H9 (cell line): ENCODE measurements around the gene MSANTD2. TPM values are rescaled to one million over a fixed set of nuclear protein-coding genes. Genes with fewer than 3 reads are reported as not detected.

Source experiments
- DNase-seq: peaks from one replicate; pipeline ENCODE4 v3.0.0-alpha.2; 2017
- H2AFZ ChIP-seq: one replicate; pipeline ENCODE4 v1.6.1; 2013; ENCODE audit warnings: mild to moderate bottlenecking, low read length, control low read depth, moderate library complexity
- H2AK5ac ChIP-seq: 2 replicates; pipeline ENCODE4 v1.6.1; 2013; ENCODE audit warnings: low read length, control low read depth, mixed read lengths; ENCODE audit not compliant: insufficient read length
- H2BK120ac ChIP-seq: one replicate; pipeline ENCODE4 v1.6.1; 2013; ENCODE audit warnings: low read depth, mild to moderate bottlenecking, low read length, control low read depth, inconsistent platforms; ENCODE audit not compliant: poor library complexity, severe bottlenecking
- H2BK12ac ChIP-seq: 2 replicates; pipeline ENCODE4 v1.6.1; 2013; ENCODE audit warnings: low read length, control low read depth, mixed read lengths, low read depth; ENCODE audit not compliant: insufficient read length
- H2BK15ac ChIP-seq: 2 replicates; pipeline ENCODE4 v1.6.1; 2013; ENCODE audit warnings: low read depth, low read length, control low read depth
- H2BK20ac ChIP-seq: one replicate; pipeline ENCODE4 v1.6.1; 2013; ENCODE audit warnings: low read depth, mild to moderate bottlenecking, low read length, control low read depth, inconsistent platforms; ENCODE audit not compliant: poor library complexity, severe bottlenecking
- H2BK5ac ChIP-seq: 2 replicates; pipeline ENCODE4 v1.6.1; 2013; ENCODE audit warnings: low read length, control low read depth, mixed read lengths; ENCODE audit not compliant: insufficient read length
- H3K14ac ChIP-seq: 2 replicates; pipeline ENCODE4 v1.6.1; 2013; ENCODE audit warnings: low read length, control low read depth; ENCODE audit not compliant: insufficient read depth
- H3K18ac ChIP-seq: 2 replicates; pipeline ENCODE4 v1.6.1; 2013; ENCODE audit warnings: low read depth, mild to moderate bottlenecking, mixed read lengths, low read length, control low read depth; ENCODE audit not compliant: insufficient read length
- H3K23ac ChIP-seq: 2 replicates; pipeline ENCODE4 v1.6.1; 2013; ENCODE audit warnings: low read length, control low read depth, mixed read lengths, low read depth; ENCODE audit not compliant: insufficient read length
- H3K23me2 ChIP-seq: 2 replicates; pipeline ENCODE4 v1.6.1; 2013; ENCODE audit warnings: low read depth, mild to moderate bottlenecking, mixed read lengths, low read length, control low read depth; ENCODE audit not compliant: insufficient read length, poor library complexity, severe bottlenecking
- H3K27ac ChIP-seq: 2 replicates; pipeline ENCODE4 v1.5.1; 2013; ENCODE audit warnings: low read length, control low read depth, mixed read lengths, low read depth; ENCODE audit not compliant: insufficient read length
- H3K27me3 ChIP-seq: 2 replicates; pipeline ENCODE4 v1.6.1; 2013; ENCODE audit warnings: low read length, control low read depth, inconsistent platforms; ENCODE audit not compliant: insufficient read depth
- H3K4ac ChIP-seq: 2 replicates; pipeline ENCODE4 v1.6.1; 2013; ENCODE audit warnings: low read depth, mild to moderate bottlenecking, control low read depth, inconsistent platforms, low read length, moderate library complexity
- H3K4me1 ChIP-seq: 2 replicates; pipeline ENCODE4 v1.6.1; 2013; ENCODE audit warnings: low read length, control low read depth, inconsistent platforms; ENCODE audit not compliant: insufficient read depth
- H3K4me2 ChIP-seq: 2 replicates; pipeline ENCODE4 v1.6.1; 2013; ENCODE audit warnings: low read length, control low read depth, mixed read lengths; ENCODE audit not compliant: insufficient read length, insufficient read depth
- H3K56ac ChIP-seq: 2 replicates; pipeline ENCODE4 v1.6.1; 2013; ENCODE audit warnings: low read depth, mild to moderate bottlenecking, mixed read lengths, low read length, control low read depth; ENCODE audit not compliant: insufficient read length
- H3K79me1 ChIP-seq: 2 replicates; pipeline ENCODE4 v1.6.1; 2013; ENCODE audit warnings: low read depth, mild to moderate bottlenecking, moderate library complexity, low read length, control low read depth, inconsistent platforms; ENCODE audit not compliant: insufficient read depth, poor library complexity, severe bottlenecking
- H3K79me2 ChIP-seq: 2 replicates; pipeline ENCODE4 v1.6.1; 2013; ENCODE audit warnings: low read length, control low read depth, inconsistent platforms; ENCODE audit not compliant: insufficient read depth
- H3K9ac ChIP-seq: 2 replicates; pipeline ENCODE4 v1.6.1; 2013; ENCODE audit warnings: low read length, control low read depth, mixed read lengths; ENCODE audit not compliant: insufficient read length; ENCODE audit errors: extremely low read depth
- H3K9me3 ChIP-seq: one replicate; pipeline ENCODE4 v1.6.1; 2013; ENCODE audit warnings: low read depth, low read length, inconsistent platforms; ENCODE audit not compliant: control insufficient read depth
- H3T11ph ChIP-seq: one replicate; pipeline ENCODE4 v1.6.1; 2013; ENCODE audit warnings: mild to moderate bottlenecking, low read length, control low read depth, inconsistent platforms
- H4K20me1 ChIP-seq: one replicate; pipeline ENCODE4 v1.6.1; 2013; ENCODE audit not compliant: control insufficient read depth, insufficient read length, insufficient read depth
- H4K5ac ChIP-seq: 2 replicates; pipeline ENCODE4 v1.6.1; 2013; ENCODE audit warnings: low read depth, mild to moderate bottlenecking, mixed read lengths, low read length, control low read depth; ENCODE audit not compliant: insufficient read length
- H4K8ac ChIP-seq: replicated peaks from 2 replicates; pipeline ENCODE4 v1.6.1; 2013; ENCODE audit warnings: low read length, control low read depth, mixed read lengths, low read depth; ENCODE audit not compliant: insufficient read length
- H4K91ac ChIP-seq: 2 replicates; pipeline ENCODE4 v1.6.1; 2013; ENCODE audit warnings: low read depth, mild to moderate bottlenecking, moderate library complexity, mixed read lengths, low read length, control low read depth; ENCODE audit not compliant: insufficient read length
- H3K27ac Mint-ChIP-seq, 3 experiments: 2 replicates in 2 of 3; 3 replicates in 1 of 3; pipeline ENCODE4 v1.8.0; 2020 to 2021; ENCODE audit warnings: mixed read lengths in 3 of 3, mild to moderate bottlenecking in 1 of 3, moderate library complexity in 1 of 3
- H3K27me3 Mint-ChIP-seq: 2 replicates; pipeline ENCODE4 v1.8.0; 2021; ENCODE audit warnings: low read depth, mild to moderate bottlenecking, moderate library complexity, mixed read lengths
- H3K36me3 Mint-ChIP-seq, 3 experiments: 2 replicates in 2 of 3; 3 replicates in 1 of 3; pipeline ENCODE4 v1.8.0; 2020 to 2021; ENCODE audit warnings: low read depth in 3 of 3, mixed read lengths in 3 of 3; ENCODE audit not compliant: insufficient read depth in 1 of 3
- H3K4me1 Mint-ChIP-seq, 2 experiments: 2 replicates each; pipeline ENCODE4 v1.8.0; 2020; ENCODE audit warnings: mixed read lengths in 2 of 2
- H3K4me3 Mint-ChIP-seq, 2 experiments: 2 replicates in 1 of 2; 3 replicates in 1 of 2; pipeline ENCODE4 v1.8.0; 2020 to 2021; ENCODE audit warnings: mild to moderate bottlenecking in 2 of 2, mixed read lengths in 2 of 2, moderate library complexity in 1 of 2
- H3K9me3 Mint-ChIP-seq, 2 experiments: 2 replicates in 1 of 2; 3 replicates in 1 of 2; pipeline ENCODE4 v1.8.0; 2020; ENCODE audit warnings: mild to moderate bottlenecking in 2 of 2, mixed read lengths in 2 of 2, moderate library complexity in 1 of 2
- WGBS: extraction: QIAGEN DNeasy Blood & Tissue Kit; methylation state at CpG from one replicate; pipeline ENCODE4 v1.1.7; 2013; ENCODE audit warnings: missing lambda C conversion rate, low lambda C conversion rate, mixed read lengths; ENCODE audit not compliant: insufficient read length; ENCODE audit errors: extremely low coverage; 5-methylcytosine and 5-hydroxymethylcytosine counted together
- total RNA-seq: library from RNA; stranded (reverse); gene quantifications from 2 replicates; pipeline ENCODE4 v1.2.1, GENCODE V29; 2021
- TF ChIP-seq, protein P1 (sequence below): fragments of 200-600 bp; sonication (generic); conservative IDR thresholded peaks from 3 replicates; pipeline ENCODE4 v1.8.0; 2021; ENCODE audit warnings: antibody characterized with exemption, mild to moderate bottlenecking

The MSANTD2 gene
- total RNA-seq, 1 experiment from 2014 or later, result 18.1 TPM

GRCh38 chr11:124807201-124807600 lies 7.0 kb upstream of the MSANTD2 start:
- Histone ChIP-seq H2BK15ac (no peak overlapping the region), H2AK5ac (no peak overlapping the region), H3K18ac (no peak overlapping the region), H3K79me2 (no peaks in the 10 kb centered on the region), H2BK120ac (no peak overlapping the region), H3K9me3 (no peaks in the 10 kb centered on the region), H4K5ac (no peak overlapping the region), H2BK20ac (no peak overlapping the region), H3K14ac (no peak overlapping the region), H4K91ac (no peak overlapping the region), H2AFZ (no peak overlapping the region), H4K8ac (no peak overlapping the region), H3K9ac (no peak overlapping the region), H2BK5ac (no peak overlapping the region), H2BK12ac (no peak overlapping the region), H3K23ac (no peak overlapping the region), H3K23me2 (no peaks in the 10 kb centered on the region), H3K56ac (no peak overlapping the region), H4K20me1 (no peaks in the 10 kb centered on the region), H3K4me1 (no peaks in the 10 kb centered on the region), H3K27ac (no peak overlapping the region), H3K4ac (no peak overlapping the region), H3K27me3 (no peaks in the 10 kb centered on the region), H3T11ph (no peak overlapping the region), H3K4me2 (no peak overlapping the region), H3K79me1 (no peaks in the 10 kb centered on the region)
- peaks cover 0 to 8% of the 10 kb centered on the region in 2 experiments; a peak in 1 of 5 replicates for H3K9me3 Mint-ChIP-seq
- TF ChIP-seq, protein P1, sequence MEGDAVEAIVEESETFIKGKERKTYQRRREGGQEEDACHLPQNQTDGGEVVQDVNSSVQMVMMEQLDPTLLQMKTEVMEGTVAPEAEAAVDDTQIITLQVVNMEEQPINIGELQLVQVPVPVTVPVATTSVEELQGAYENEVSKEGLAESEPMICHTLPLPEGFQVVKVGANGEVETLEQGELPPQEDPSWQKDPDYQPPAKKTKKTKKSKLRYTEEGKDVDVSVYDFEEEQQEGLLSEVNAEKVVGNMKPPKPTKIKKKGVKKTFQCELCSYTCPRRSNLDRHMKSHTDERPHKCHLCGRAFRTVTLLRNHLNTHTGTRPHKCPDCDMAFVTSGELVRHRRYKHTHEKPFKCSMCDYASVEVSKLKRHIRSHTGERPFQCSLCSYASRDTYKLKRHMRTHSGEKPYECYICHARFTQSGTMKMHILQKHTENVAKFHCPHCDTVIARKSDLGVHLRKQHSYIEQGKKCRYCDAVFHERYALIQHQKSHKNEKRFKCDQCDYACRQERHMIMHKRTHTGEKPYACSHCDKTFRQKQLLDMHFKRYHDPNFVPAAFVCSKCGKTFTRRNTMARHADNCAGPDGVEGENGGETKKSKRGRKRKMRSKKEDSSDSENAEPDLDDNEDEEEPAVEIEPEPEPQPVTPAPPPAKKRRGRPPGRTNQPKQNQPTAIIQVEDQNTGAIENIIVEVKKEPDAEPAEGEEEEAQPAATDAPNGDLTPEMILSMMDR, result no peak
- peaks cover 0 to under 1% of the 10 kb centered on the region in 2 experiments; a peak in 2 of 4 replicates for H3K4me1 Mint-ChIP-seq
- no peak overlapping the region for H3K4me3 Mint-ChIP-seq
- peaks cover 1% of the 10 kb centered on the region for H3K27me3 Mint-ChIP-seq
- WGBS, result no CpG with 5 or more reads among the region's 5 CpGs
- no peak overlapping the region for H3K27ac Mint-ChIP-seq
- DNase-seq, result no peak
- H3K36me3 Mint-ChIP-seq, result peaks cover 6 to 22% (median 6%) of the 10 kb centered on the region in 3 experiments; a peak in 6 of 7 replicates
